GM12801 (cell line): Measurements from ENCODE around the gene IFRD2.

Experiments used
- TF ChIP-seq, protein P1 (sequence below): IDR thresholded peaks from one replicate; pipeline ENCODE4 v1.5.1; 2011; ENCODE audit warnings: control low read depth; ENCODE audit not compliant: insufficient read length; ENCODE audit errors: extremely low read depth

The IFRD2 gene

DNA sequence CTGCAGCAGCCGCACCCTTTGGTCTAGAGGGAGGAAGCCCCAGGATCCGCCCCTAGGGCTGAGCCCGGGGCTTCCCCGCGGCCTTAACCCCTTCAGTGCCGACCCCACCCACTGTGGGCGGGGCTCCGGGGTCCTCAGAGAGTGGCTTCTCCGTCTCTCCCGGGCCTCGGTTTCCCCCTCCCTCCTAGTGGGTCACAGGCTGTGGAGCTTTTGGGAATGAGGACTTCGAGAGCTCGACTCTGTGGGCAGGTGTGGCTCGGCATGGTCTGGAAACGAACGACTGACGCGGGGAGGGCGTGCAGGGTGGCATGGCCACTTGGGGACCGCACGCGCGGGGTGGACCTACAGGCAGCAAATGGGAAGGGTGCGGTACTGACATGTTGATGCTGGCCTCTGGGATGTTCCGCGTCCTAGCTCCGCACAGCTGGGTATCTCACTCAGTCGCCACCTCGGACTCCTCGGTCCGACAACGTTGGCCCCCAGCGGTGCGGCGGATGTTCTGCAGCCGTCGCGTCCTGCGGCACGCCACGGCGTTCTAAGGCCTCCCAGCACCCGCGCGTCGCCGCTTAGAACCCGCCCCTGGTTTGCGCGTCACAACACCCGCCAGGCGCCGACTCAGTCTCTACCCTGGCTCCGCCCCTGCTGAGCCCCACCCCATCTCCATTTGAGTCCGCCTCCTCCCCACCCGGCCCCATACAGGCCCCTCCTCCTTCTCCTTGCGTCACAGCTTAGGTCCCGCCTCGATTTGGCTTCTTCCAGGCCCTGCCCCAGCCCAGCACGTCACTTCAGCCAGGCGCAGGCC, 6.8 kb upstream of the IFRD2 start, which contains the start of the genes HYAL3 and NAA80:
HYAL3 (minus strand) TSS at position 570 of the 802 bp plus-strand sequence. CDS start 3,803 bp downstream, outside the sequence.
NAA80 (minus strand) TSS at position 570 of the 802 bp plus-strand sequence. CDS start 1,942 bp downstream, outside the sequence.
- TF ChIP-seq, protein P1, sequence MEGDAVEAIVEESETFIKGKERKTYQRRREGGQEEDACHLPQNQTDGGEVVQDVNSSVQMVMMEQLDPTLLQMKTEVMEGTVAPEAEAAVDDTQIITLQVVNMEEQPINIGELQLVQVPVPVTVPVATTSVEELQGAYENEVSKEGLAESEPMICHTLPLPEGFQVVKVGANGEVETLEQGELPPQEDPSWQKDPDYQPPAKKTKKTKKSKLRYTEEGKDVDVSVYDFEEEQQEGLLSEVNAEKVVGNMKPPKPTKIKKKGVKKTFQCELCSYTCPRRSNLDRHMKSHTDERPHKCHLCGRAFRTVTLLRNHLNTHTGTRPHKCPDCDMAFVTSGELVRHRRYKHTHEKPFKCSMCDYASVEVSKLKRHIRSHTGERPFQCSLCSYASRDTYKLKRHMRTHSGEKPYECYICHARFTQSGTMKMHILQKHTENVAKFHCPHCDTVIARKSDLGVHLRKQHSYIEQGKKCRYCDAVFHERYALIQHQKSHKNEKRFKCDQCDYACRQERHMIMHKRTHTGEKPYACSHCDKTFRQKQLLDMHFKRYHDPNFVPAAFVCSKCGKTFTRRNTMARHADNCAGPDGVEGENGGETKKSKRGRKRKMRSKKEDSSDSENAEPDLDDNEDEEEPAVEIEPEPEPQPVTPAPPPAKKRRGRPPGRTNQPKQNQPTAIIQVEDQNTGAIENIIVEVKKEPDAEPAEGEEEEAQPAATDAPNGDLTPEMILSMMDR, result no peak

DNA sequence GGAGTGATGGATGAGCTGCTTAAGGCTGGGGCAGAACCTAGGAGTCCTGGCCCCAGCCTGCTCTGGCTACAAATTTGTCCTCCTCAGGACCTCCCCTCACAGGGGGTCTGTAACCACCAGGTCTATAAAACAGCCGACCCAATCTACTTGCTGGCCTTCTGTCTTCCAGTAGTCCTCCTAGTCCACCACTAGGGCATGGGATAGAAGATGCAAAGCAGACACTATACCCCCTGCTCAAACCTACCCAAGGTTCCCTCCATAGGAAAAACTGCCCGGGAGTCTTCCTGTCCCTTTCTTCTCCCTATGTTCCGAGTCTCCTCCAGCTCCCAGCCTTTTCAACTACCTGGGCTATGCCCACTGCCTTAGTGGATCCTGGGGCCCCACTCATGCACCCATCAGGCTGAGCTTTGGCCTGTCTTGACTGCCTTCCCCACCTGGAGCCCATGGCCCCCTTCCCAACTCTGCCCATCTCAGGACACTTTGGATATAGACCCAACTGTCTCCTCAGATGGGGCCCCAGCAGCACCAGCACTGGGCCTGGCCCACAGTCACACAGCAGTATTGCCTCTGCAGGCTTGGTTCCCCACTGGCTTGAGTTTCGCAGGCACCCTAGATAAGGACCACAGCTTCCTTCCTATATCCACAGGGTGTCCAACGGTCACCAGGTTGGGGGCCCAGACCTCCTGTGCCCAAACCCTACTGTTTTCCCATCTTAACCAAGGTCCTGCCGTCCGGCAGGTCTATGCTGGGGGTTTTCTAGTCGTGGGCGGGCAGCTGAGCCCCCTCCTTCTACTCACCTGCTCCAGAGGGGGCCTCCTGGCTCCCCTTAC, 5.9 kb upstream of the IFRD2 start:
- TF ChIP-seq, protein P1, result no peak

DNA sequence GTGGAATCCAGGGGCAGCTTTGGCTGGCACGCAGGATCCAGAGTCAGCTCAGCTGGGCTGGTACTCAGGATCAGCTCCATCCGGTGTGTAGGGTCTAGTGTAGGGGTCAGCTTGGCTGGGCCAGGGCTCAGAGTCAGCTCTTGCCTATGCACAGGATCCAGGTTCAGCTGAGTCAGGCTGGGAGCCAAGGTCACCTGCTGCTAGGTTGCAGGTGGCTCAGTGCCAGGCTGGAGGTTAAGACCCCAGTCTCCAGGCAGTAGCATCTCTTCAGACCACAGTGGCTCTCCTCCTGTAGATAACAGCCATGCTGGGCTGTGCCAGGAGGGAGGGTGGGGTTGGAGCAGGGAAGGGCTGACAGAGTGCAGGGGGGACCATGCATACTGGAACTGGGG, 5.2 kb upstream of the IFRD2 start:
- TF ChIP-seq, protein P1, result no peak

DNA sequence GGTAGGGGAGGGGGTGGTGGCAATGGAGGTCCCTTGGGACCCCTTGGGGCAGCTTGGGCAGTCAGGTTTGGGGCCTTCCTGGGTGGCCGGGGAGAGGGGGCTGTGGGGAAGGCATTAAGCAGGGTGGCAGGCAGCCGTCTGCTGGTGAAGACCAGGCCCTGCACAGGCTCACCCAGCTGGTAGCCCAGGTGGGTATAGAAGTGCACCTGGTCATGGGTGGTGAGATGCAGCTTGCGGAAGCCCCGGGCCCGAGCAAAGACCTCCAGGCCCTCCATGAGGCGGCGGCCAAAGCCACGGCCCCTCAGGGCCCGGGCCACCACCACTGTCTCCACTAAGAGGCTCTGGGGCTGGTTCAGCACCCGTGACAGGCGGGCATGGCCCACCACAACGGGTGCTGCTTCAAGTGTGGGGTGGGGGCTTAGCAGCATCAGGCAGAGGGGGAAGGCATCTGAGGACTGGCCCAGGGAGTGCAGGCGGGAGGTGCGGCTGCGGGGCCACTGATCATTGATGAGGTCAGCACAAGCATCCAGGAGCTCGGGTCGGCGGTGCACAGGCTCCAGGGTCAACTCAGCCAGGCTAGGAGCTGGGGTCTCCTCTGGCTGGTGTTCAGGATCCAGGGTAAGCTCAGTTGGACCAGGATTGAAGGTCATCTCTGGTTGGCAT, 4.6 kb upstream of the IFRD2 start:
- TF ChIP-seq, protein P1, result no peak

DNA sequence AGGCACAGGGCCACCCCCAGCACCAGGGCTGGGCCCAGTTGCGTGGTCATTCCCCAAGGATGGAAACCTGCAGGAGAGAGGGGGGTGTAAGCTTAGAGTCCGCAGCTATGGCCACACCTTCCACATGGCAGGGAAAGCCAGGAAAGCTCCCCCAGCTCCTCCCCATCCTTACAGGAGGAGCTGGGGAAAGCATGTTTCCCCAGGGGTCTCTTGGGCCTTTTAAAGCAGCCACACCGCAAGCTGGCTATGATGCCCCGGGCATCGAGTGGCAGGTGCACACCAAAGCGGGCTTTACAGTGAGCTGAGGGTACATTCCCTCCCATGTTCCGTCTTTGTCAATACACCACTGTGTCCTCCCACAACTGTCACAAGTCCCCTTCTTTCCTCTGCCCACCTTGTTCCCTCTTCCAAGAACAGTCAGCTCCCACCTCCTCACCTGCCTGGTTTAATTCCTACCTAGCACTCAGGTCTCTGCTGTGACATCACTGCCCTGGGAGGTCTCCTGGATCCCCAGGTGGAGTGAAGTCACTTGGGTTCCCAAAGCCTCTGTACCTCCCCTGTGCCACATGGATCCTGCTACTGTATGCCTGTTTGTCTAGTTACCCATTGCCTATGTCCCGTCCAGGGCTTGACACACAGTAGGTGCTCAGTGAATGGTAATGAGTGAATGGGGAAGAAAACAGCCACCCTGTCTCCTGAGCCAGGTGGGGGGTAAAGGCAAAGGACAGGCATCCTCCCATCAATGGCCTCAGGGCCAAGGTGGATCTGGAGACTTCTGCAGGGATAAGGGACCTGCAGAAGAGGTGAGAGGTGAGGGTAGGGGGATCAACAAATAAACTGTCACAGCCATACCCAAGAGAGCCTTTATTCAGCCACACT, 3.6 kb upstream of the IFRD2 start:
- TF ChIP-seq, protein P1, result no peak

DNA sequence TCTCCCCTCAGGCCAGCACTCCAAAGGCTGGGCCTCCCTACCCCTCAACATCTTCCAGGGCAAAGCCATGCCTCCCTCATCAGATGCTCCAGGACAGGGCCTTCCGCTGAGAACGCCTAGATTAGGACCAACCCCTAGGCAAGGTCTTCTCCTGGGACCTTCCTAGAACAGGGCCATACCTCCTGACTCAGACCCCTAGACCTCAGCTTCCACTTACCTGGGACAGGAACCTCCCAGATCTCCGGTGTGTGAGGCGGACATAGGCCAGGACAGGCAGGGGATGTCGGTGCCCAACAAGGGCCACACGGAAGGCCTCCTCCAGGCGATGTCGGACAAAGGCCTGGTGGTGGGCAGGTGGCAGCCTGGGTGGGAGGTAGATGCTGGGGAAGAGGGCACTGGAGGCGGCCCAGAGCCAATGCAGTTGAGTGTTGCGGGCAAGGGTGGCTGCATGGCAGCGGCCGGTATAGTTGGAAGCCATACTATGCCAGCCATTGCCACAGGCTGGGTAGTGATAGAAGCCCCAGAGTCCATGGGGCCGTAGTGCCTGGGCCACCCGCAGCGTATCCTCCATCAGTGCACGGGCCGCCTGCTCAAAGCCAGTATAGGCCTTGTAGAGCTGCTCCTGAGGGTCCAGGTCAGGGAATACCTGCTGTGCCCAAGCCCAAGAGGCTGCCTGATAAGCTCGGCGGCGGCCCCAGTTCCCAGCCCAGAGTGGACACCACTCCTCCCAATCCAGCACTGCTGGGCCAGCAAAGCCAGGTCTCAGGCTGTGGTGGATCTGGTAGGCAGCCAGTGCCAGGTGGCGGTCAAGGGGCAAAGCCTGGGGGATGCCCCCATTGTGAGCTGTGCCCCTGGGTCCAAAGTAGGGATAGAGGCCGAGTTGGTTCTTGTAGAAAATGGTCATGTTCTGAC, 2.5 kb upstream of the IFRD2 start:
- TF ChIP-seq, protein P1, result no peak
